HepG2 (cell line): ENCODE data around the gene MAPK8. TPM values are rescaled to one million over a fixed set of nuclear protein-coding genes. Genes with fewer than 3 reads are reported as not detected.

Experiments
- ATAC-seq: fragments of 200-7000 bp; cut with Tn5 transposase; 3 replicates; pipeline ENCODE4 v1.9.1; 2020; ENCODE audit warnings: mild to moderate bottlenecking, moderate library complexity
- BruUV-seq: library from RNA; stranded (reverse); fragments of 400-500 nt; replicated peaks from 2 replicates; lab custom pipeline; 2021; lab: Mats Ljungman, UMichigan
- CTCF ChIA-PET: fragments of 300-600 bp; formaldehyde crosslinking; extraction: SDS; loops from one replicate; lab custom pipeline; 2021; ENCODE audit warnings: low total read pairs, inconsistent platforms, low intra/inter-chr PET ratio; lab: Yijun Ruan, JAX
- POLR2A ChIA-PET: fragments of 350-600 bp; sonication (Branson Sonifier 250); formaldehyde crosslinking; loops from one replicate; lab custom pipeline; 2020; ENCODE audit warnings: antibody characterized with exemption, inconsistent platforms; lab: Yijun Ruan, JAX
- DNase-seq: peaks from one replicate; pipeline ENCODE4 v3.0.0-alpha.2; 2015; ENCODE audit warnings: low spot score
- FAIRE-seq: peaks from 3 replicates; lab custom pipeline; 2011; peaks lifted over from hg19 to GRCh38; lab: Jason Lieb, UNC
- H2AFZ ChIP-seq: one replicate; pipeline ENCODE4 v1.6.1; 2011; ENCODE audit warnings: low read length, inconsistent platforms
- H3K27ac ChIP-seq: fragments of 300-600 bp; 3 replicates; pipeline ENCODE4 v1.8.0; 2011; ENCODE audit warnings: mixed run types, mild to moderate bottlenecking, mixed read lengths, low read length, inconsistent platforms; ENCODE audit not compliant: insufficient read depth; ENCODE audit errors: extremely low read length
- H3K27me3 ChIP-seq, 2 experiments: fragments of 200-600 bp in 1 of 2; 2 replicates in 1 of 2; 3 replicates in 1 of 2; pipeline versions ENCODE4 v1.6.0 to v1.8.0; 2011; ENCODE audit warnings: low read length in 2 of 2, mild to moderate bottlenecking in 2 of 2, moderate library complexity in 2 of 2, inconsistent platforms in 1 of 2; ENCODE audit not compliant: insufficient read depth in 2 of 2, control insufficient read depth in 1 of 2
- H3K36me3 ChIP-seq, 2 experiments: fragments of 200-600 bp in 1 of 2; replicated peaks in 1 of 2; 2 replicates in 1 of 2; 3 replicates in 1 of 2; pipeline versions ENCODE4 v1.5.1 to v1.8.0; 2011; ENCODE audit warnings: low read length in 2 of 2, inconsistent platforms in 1 of 2; ENCODE audit not compliant: insufficient read depth in 2 of 2, control insufficient read depth in 1 of 2
- H3K4me1 ChIP-seq: 2 replicates; pipeline ENCODE4 v1.5.1; 2012; ENCODE audit warnings: low read length, inconsistent platforms; ENCODE audit not compliant: insufficient read depth
- H3K4me2 ChIP-seq: 2 replicates; pipeline ENCODE4 v1.6.0; 2011; ENCODE audit warnings: low read depth, low read length, inconsistent platforms
- H3K4me3 ChIP-seq, 3 experiments: fragments of 200-600 bp in 1 of 3; sonication (generic), shearing (Covaris generic) in 1 of 3; replicated peaks in 1 of 3; 2 replicates each; pipeline ENCODE4 v1.5.1; 2011 to 2016; ENCODE audit warnings: low read length in 3 of 3, inconsistent platforms in 2 of 3, low read depth in 2 of 3, mild to moderate bottlenecking in 2 of 3, control low read depth in 1 of 3, mixed read lengths in 1 of 3; ENCODE audit not compliant: insufficient read depth in 1 of 3
- H3K79me2 ChIP-seq: one replicate; pipeline ENCODE4 v1.6.1; 2011; ENCODE audit warnings: low read length, inconsistent platforms; ENCODE audit not compliant: insufficient read depth
- H3K9ac ChIP-seq: 2 replicates; pipeline ENCODE4 v1.6.0; 2011; ENCODE audit warnings: mild to moderate bottlenecking, low read depth, low read length, inconsistent platforms; ENCODE audit not compliant: insufficient read depth
- H3K9me3 ChIP-seq: 2 replicates; pipeline ENCODE4 v1.5.1; 2012; ENCODE audit warnings: mild to moderate bottlenecking, low read length
- H4K20me1 ChIP-seq: 2 replicates; pipeline ENCODE4 v1.6.0; 2011; ENCODE audit warnings: inconsistent platforms, mild to moderate bottlenecking, low read length, moderate library complexity; ENCODE audit not compliant: insufficient read depth
- FOXA3 ChIP-seq: IDR thresholded peaks from 2 replicates; pipeline ENCODE4 v1.6.1; 2016; ENCODE audit warnings: missing genetic modification reagents, missing compliant biosample characterization
- KDM6A ChIP-seq: IDR thresholded peaks from 2 replicates; pipeline ENCODE4 v1.6.1; 2016; ENCODE audit warnings: low read depth
- MEF2D ChIP-seq: sonication (generic); formaldehyde crosslinking; IDR thresholded peaks from 2 replicates; pipeline ENCODE4 v1.5.1; 2020; ENCODE audit warnings: mild to moderate bottlenecking, missing genetic modification reagents
- SOX13 ChIP-seq, 3 experiments: fragments of 450-650 bp in 1 of 3; sonication (generic) in 1 of 3; formaldehyde crosslinking in 1 of 3; IDR thresholded peaks in 2 of 3; conservative IDR thresholded peaks in 1 of 3; 2 replicates each; pipeline versions ENCODE4 v1.5.0 to v1.6.1; 2016 to 2020; ENCODE audit warnings: antibody characterized with exemption in 1 of 3, mild to moderate bottlenecking in 1 of 3, missing compliant biosample characterization in 1 of 3, missing genetic modification reagents in 1 of 3, moderate library complexity in 1 of 3
- ZFP82 ChIP-seq: sonication (generic); formaldehyde crosslinking; IDR thresholded peaks from 2 replicates; pipeline ENCODE4 v1.5.1; 2020; ENCODE audit warnings: mild to moderate bottlenecking, missing genetic modification reagents, borderline replicate concordance
- ZFY ChIP-seq: sonication (generic); formaldehyde crosslinking; IDR thresholded peaks from 2 replicates; pipeline ENCODE4 v1.4.0; 2020; ENCODE audit warnings: missing genetic modification reagents
- ZNF431 ChIP-seq: sonication (generic); formaldehyde crosslinking; IDR thresholded peaks from 2 replicates; pipeline ENCODE4 v1.9.0; 2022; ENCODE audit warnings: missing genetic modification reagents, low read depth, mild to moderate bottlenecking, borderline replicate concordance
- ZNF770 ChIP-seq: sonication (generic); formaldehyde crosslinking; IDR thresholded peaks from 2 replicates; pipeline ENCODE4 v1.5.0; 2020; ENCODE audit warnings: mild to moderate bottlenecking, missing genetic modification reagents
- WGBS: methylation state at CpG from one replicate; pipeline ENCODE4 v1.1.6; 2017; ENCODE audit warnings: low lambda C conversion rate; 5-methylcytosine and 5-hydroxymethylcytosine counted together
- in situ Hi-C: cut with HindIII; loops from 2 replicates; pipeline ENCODE4 v1.10.0; 2017; ENCODE audit warnings: low pct_unique_long_range_greater_than_20kb; ENCODE audit not compliant: extremely low pct_ligation_motif_present
- intact Hi-C: fragments of 100-400 bp; cut with micrococcal nuclease; formaldehyde crosslinking; loops from one replicate; pipeline ENCODE4 v1.10.0; 2022; ENCODE audit not compliant: unreplicated experiment
- polyA plus RNA-seq, 8 experiments: library from polyadenylated mRNA; depleted of rRNA in 3 of 8; stranded (reverse) in 7 of 8; unstranded in 1 of 8; fragments of >200 nt; fragmentation: Illumina TruSeq in 4 of 8; extraction: Trizol in 4 of 8; gene quantifications; 2 replicates each; pipeline versions ENCODE4 v1.2.1 to v1.2.3, GENCODE V29; 2011 to 2016; ENCODE audit warnings: low read depth in 4 of 8, missing spikeins in 1 of 8, mixed read lengths in 1 of 8; ENCODE audit not compliant: insufficient read depth in 1 of 8
- total RNA-seq, 5 experiments: library from RNA; depleted of rRNA; stranded (reverse); fragments of >200 nt; fragmentation: Illumina TruSeq; extraction: Trizol; gene quantifications; 2 replicates each; pipeline ENCODE4 v1.2.3, GENCODE V29; 2016; ENCODE audit warnings: low read depth in 1 of 5

The MAPK8 gene
- total and polyA plus RNA-seq, 2 of the 13 experiments (the other 11 are each of a cell fraction or from before 2014, with no cell fraction given), result 41.6 to 47.3 TPM

GRCh38 chr10:48442090-48442808, 135.8 kb downstream of the MAPK8 start:
- H3K27ac ChIP-seq, result no peak overlapping the region
- ATAC-seq (no peak), DNase-seq (no peak), FAIRE-seq (no peak)
- H3K4me3 ChIP-seq, result no peak overlapping the region
- intact Hi-C loops, result no loop called here
- H3K36me3 ChIP-seq, result no peaks in the 10 kb centered on the region
- H3K27me3 ChIP-seq, result no peaks in the 10 kb centered on the region
- no peaks in the 10 kb centered on the region for H3K79me2 ChIP-seq
- in situ Hi-C loops, result no loop called here
- POLR2A ChIA-PET, result no interaction called here
- H3K4me2 ChIP-seq, result no peak overlapping the region
- no peaks in the 10 kb centered on the region for H3K9me3 ChIP-seq
- CTCF ChIA-PET, result no interaction called here
- 47% methylated on average over 5 of the region's 11 CpGs for WGBS
- TF ChIP-seq ZNF431, result no peak
- no peak for TF ChIP-seq ZFP82
- no peak for TF ChIP-seq SOX13 (IDR thresholded peaks at IDR 0.05)
- TF ChIP-seq SOX13 (CRISPR knock-in tag; conservative IDR thresholded peaks at IDR 0.05 in 1 of 2, IDR thresholded peaks at IDR 0.05 in 1 of 2), result no peak
- TF ChIP-seq ZFY (CRISPR knock-in tag), result no peak
- TF ChIP-seq FOXA3 (CRISPR knock-in tag), result no peak
- no peak for TF ChIP-seq KDM6A (CRISPR knock-in tag)
- TF ChIP-seq MEF2D (CRISPR knock-in tag), result no peak
- TF ChIP-seq ZNF770 (CRISPR knock-in tag), result no peak
- peaks cover 19% of the 10 kb centered on the region for H3K4me1 ChIP-seq
- H3K9ac ChIP-seq, result no peak overlapping the region
- H2AFZ ChIP-seq, result no peak overlapping the region
- H4K20me1 ChIP-seq, result no peaks in the 10 kb centered on the region
- BruUV-seq, result no TSS peak
